Mucosa of gallbladder (tissue), 1 donor: ENCODE results near the gene CACNG4. TPM values are rescaled to one million over a fixed set of nuclear protein-coding genes. Genes with fewer than 3 reads are reported as not detected.
"Not testable (repeated sequence)": the region's sequence is repeated elsewhere in the genome, so short reads cannot be mapped to it uniquely, and the experiment has no call there.

Experiments used
- DNase-seq: peaks from one replicate; pipeline ENCODE4 v3.0.0-alpha.2; 2020; ENCODE audit warnings: low spot score
- total RNA-seq: library from RNA; stranded (reverse); gene quantifications from one replicate; pipeline ENCODE4 v1.2.1, GENCODE V29; 2021
- donor health status: DM: no; HTN: no; CAD: no.

Gene CACNG4
- total RNA-seq, 1 donor from 2014 or later: not detected

DNA sequence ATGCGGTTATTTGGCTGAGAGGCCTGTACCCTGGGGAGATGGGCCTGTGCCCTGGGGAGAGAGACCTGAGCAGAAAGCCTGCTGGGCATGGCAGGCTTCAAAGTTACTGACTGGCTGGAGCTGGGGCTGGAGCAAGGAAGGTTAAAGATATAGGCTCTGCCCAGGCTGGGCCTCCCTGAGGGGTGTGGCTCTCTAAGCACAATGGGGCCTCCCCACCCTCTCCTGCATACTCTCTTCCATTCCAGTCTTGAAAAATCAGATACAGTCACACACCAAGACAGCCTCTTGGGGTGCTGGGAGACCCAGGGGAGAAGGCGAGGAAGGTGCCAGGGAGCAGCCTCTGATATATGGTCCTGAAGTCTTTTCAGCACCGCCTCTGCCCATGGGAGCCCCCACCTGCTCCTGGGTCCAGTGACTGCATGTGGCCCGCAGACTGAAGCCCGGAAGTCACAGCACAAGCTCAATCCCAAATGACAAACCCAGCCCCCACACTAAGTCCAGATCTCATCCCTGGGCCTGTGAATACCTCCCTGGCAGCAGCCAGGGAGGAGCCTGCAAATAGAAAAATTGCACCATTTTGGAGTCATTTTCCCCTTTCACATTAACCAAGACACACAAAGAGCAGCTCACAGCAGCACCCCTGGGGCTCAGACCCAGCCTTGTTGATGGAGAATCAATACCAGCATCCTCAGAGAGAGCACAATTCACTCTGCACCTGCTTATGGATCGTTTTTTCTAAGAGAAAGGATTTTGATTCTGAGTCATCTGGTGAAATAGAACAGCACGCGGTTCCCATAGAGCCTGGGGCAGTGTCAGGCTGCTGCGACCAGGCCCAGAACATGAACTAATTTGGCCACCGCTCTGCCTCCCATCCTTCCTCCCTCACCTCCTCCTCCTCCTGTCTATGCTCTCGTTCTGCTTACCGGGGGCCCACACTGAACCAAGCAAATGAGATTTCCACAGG, 54.2 kb downstream of the CACNG4 start:
- no peak for DNase-seq

GRCh38 chr17:67019809-67020208, 55.3 kb downstream of the CACNG4 start:
- DNase-seq: no peak

DNA sequence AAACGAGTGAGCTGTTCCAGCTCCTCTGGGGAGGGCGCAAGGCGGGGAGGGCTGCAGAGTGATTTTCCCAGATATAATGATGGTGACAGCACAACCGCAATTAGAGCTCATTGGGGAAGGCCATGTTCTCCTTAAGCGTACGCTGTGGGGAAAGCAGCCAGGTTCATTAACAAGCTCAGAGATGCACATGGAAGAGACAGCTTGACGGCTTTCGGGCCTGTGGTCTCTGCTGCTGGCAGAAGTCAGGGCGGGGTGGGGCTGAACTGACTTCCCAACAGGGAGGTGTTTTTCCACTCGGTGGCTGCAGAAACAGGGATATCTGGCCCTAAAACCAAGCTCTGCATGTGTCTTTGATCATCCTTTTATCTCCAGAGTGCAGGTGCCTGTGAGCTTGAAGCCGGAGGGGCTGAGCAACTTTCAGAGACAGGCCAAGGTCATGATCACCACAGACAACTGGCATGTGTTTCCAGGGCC, 55.8 kb downstream of the CACNG4 start:
- no peak for DNase-seq

DNA sequence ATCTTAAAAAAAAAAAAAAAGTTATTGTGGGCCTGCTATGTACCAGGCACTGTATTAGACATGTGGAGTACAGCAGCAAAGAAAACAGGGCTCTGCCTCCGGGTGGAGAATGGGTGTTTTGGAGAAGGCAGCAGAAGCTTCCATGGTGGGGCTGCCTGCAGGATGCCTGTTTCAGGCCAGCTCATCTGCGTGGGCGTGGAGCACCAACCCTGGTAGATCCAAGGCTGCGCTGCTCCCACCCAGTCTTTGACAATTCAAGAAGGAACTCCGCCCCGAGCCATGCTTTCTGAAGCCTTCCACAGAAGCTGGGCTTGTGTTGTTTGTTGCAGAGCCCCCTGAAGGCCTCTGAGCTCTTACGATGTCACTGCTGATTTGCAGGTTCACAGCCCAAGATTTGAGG, 56.7 kb downstream of the CACNG4 start:
- no peak for DNase-seq

DNA sequence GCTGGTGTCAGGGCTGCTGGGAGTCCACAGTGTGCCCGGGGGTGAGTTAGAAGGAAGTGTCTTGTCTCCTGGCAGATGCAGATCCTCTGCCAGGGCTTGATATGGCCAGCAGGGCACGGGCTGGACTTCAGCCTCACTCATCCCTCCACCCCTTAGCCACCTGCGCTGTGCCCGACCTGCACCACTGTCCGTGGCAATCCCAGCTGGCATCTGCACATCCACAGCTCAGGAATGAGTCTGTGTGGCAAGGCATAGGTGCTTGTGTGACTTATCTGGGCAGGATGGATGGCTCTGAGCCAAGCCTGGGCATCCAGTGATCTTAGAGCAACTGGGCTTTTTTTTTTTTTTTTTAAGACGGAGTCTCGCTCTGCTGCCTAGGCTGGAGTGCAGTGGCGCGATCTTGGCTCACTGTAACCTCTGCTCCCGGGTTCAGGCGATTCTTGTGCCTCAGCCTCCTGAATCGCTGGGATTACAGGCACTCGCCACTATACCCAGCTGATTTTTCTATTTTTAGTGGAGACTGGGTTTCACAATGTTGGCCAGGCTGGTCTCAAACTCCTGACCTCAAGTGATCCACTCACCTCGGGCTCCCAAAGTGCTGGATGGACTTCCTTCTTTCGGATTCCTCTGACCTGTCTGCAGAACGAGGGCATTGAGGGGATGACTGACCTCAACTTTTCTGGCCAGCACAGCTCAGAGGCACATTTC, 57.4 kb downstream of the CACNG4 start:
- DNase-seq: no peak

- no peak for DNase-seq
Observed at GRCh38 chr17:67022451-67022810, 57.9 kb downstream of the CACNG4 start.

DNA sequence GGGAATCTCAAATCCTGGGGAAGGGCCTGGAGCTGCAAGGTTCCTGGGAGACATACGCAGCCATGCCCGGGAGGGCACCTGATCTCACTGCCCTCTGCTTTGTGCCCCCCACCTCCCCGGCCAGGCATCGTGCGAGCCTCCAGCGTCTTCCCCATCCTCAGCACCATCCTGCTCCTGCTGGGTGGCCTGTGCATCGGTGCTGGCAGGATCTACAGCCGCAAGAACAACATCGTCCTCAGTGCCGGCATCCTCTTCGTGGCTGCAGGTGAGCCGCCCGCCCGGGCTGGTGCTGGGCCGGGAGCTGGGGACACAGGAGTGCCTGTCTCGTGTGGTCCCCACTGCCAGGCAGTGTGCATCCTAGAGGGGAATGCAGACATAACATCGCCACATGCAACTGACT, 60.2 kb downstream of the CACNG4 start:
- DNase-seq: no peak

GRCh38 chr17:67025216-67025792, 60.8 kb downstream of the CACNG4 start:
- DNase-seq: no peak

DNA sequence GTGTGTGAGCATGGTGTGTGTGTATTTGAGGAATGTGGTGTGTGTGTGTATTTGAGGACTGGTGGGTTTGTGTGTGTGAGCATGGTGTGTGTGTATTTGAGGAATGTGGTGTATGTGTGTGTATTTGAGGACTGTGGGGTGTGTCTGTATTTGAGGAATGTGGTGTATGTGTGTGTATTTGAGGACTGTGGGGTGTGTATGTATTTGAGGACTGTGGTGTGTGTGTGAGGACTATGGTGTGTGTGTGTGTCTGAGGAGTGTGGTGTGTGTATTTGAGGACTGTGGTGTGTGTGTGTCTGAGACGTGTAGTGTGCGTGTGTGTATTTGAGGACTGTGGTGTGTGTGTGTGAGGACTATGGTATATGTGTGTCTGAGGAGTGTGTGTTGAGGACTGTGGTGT, 61.8 kb downstream of the CACNG4 start:
- DNase-seq: no peak

DNA sequence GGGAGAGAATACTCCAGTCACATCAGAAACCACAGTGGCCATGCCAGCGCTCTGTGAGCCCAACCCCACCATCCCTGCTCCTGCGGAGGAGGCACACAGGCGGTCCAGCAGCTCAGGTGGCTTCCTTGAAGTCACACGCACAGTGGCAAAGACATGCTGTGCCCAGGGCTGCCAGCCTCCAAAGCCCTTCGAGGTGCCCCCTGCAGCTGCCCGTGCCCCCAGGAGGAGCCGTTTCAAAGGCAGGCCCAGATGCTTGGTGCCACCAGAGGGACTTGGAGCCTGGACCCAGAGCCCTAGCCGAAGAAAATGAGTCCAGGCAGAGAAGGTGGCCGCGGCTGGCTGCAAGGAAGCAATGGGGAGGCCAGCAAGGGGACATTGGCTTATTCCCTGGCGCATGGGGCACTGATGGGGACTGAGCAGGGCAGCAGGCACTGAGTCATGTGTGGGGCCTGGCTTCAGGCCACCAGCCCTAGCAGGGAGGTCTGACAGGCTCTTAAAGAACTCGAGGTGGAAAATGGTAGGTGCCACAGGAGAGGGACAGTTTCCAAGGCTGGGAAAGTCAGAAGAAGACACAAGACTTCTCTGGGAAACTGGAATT, 62.6 kb downstream of the CACNG4 start:
- DNase-seq: no peak

- no peak for DNase-seq
Observed at GRCh38 chr17:67030641-67031040, 66.1 kb downstream of the CACNG4 start.

GRCh38 chr17:67032382-67032781, 67.9 kb downstream of the CACNG4 start:
- DNase-seq: no peak

GRCh38 chr17:67032985-67033384, 68.5 kb downstream of the CACNG4 start:
- DNase-seq: no peak

DNA sequence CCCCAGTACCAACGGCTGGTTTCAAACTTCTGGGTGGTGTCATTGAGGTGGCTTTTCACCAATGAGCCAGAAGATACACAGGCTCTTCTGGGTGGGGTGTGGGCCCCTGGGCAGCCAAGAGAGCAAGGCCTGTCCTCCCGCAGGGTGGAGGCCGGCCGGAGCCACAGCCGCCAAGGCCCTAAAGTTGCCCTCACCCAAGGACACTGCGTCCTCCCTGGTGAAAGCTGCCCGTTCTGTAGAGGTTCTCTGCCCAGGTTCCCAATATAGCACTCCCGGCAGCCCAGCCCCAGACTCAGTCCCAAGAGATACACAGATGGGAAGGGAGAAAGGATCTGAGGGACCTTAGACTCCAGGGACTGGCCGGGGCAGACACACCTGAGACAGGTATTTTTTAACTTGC, 69.1 kb downstream of the CACNG4 start:
- no peak for DNase-seq

- no peak for DNase-seq
Observed at GRCh38 chr17:67035131-67036083, 70.9 kb downstream of the CACNG4 start.

DNA sequence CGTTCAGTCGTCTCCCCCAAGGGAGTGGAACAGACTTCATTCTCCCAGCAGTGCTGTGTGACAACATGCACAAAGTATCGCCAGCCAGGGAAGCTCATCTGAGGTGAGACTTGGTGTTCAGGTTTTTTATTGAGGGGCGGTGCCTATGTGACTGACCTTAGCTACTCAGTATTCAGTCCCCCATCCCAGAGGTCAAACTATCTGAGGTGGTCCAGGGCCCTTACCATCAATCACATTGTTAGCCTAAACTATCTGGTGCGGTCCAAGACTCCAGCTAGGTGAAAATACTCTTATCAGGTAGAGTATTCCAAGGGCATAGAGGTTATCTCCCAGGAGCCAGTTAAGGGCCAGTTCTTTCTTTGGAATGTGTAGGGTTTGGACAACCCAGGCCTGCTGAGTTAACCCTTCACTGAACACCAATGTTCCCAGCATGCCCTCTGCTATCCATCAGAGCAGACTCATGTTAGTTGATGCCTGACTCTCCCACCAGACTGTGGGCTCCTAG, 74.4 kb downstream of the CACNG4 start:
- no peak for DNase-seq

- no peak for DNase-seq
Observed at GRCh38 chr17:67040652-67041051, 76.1 kb downstream of the CACNG4 start.

DNA sequence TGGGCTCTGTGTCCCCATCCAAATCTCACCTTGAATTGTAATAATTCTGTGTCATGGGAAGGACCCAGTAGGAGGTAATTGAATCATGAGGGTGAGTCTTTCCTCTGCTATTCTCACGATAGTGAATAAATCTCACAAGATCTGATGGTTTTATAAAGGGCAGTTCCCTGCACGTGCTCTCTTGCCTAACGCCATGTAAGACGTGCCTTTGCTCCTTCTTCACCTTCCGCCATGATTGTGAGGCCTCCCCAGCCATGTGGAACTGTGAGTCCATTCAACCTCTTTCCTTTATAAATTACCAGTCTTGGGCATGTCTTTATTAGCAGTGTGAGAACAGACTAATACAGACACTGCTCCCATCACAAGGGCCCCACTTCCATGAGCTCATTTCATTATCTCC, 76.6 kb downstream of the CACNG4 start:
- not testable (repeated sequence) for DNase-seq

DNA sequence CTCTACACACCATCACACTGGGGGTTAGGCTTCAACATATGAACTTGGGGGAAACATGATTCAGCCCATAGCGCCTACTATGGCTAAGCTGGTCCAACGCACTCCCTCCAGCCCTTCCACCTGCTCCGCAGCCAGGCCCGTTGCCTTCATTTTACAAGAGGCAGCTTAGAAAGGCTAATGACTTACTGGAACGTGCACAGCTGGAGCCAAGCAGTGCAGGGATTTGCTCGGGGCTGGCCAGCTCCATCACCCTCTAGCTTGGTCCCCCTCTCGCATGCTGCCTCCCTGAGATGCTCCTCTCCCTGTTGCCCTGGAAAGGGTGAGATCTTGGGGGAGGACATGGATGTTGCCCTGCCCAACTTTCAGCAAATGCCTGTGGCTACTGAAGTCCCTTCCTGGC, 77.0 kb downstream of the CACNG4 start:
- DNase-seq: no peak

GRCh38 chr17:67041941-67042899, 77.7 kb downstream of the CACNG4 start:
- no peak for DNase-seq
